Erythroblast (primary cell): ENCODE results near the gene LINC00237.

ENCODE experiments used
- DNase-seq, 2 experiments: peaks; one replicate each; lab custom pipeline; 2025; lab: John Stamatoyannopoulos, UW
- GATA1 ChIP-seq: IDR thresholded peaks from 2 replicates; pipeline ENCODE4 v1.6.1; 2011; ENCODE audit warnings: low read depth, mild to moderate bottlenecking, control low read depth, low read length, moderate library complexity
- POLR2A ChIP-seq: IDR thresholded peaks from 2 replicates; pipeline ENCODE4 v1.6.1; 2011; ENCODE audit warnings: mild to moderate bottlenecking, low read length

The LINC00237 gene

DNA sequence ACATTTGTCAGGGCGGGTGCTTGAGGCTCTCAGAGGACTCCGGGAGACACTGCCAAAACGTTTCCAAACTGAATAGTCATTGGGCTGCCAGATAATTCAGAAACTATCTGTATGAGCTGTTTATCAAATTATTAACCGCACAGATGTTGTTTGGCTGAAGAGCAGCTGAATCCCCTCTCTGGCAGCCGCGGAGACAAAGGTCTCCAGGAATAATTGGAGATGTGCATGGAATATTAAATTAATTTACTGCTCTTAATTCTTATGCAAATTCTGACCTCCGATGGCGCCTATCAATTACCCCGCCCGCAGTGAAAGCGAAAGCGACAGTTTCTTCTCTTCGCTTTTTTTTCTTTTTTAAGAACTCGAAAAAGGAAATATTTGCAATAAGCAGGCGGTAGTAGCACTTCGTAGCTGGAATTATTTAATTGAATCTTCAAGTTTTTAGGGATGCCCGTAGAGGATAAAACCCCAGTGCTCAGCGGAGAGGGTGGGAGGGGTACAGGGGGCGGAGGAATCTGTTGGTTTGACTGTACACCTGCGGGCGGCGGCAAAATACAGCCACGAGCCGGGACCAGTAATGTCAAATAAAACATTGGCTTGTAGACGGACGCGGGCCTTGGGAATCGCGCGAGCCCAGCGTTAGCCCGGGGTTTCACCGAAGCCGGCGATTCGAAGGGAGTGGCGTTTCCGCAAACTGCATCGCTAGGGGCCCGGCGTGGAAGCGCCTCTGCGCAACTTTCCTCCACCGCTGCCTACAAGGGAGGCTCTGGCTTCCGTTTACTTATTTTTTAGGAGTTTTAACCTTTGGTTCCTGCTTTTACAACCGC, 6.2 kb downstream of the LINC00237 start:
- no peak for TF ChIP-seq GATA1
- TF ChIP-seq POLR2A = no peak
- peak; percentile 56 to 70 for DNase-seq

DNA sequence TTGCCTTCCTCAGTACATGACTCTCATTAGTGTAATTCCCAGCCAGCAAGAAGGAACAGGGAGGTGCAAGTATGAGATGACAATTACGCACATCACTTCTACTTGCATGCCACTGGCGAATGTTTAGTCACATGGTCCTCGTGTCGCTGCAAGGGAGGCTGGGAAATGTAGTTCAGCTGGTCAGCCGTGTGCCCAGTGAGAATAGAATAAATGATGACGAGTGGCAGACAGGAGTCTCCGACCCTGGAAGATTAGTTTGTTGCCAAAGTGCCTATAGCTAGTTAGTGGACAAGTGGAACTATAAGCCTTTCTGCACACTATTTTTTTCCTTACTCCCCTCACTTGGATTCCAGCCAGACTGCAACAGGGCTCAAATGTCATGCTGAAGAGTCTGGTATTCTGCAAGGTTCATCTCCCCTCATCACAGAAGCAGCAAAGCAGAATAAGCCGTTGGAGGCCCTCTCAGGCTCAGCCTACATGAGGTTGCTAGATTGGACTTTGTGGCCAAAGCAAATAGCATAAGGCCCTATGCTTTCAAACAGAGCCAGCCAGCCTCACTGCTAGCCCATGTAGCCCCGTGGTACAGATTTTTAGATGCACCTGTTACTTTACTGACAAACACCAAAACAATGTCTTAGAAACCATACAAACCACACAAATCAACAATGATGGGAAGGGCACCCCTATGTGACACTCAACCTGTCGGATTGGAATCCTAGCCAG, 9.7 kb downstream of the LINC00237 start:
- peak; percentile 15 to 40 for DNase-seq
- TF ChIP-seq POLR2A (no peak), GATA1 (no peak)

DNA sequence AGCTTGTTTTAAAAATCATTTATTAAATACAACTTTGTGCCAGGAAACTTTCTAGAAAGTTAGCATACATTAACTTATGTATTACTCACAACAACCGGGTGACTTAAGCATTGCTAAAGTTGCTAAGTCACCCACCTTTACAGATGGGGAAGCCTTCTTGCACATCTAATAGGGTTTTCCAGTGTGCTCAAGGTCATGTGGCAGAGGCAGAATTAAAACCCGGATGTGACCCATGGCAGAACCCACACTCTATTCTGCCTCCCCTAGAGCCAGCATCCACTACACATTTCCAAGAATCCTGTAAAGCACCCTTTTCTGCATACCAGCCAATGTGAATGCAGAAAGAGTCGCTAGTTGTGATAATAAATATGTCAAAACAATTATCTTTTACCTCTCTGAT, 13.4 kb downstream of the LINC00237 start:
- DNase-seq = no peak
- TF ChIP-seq POLR2A (no peak), GATA1 (no peak)

DNA sequence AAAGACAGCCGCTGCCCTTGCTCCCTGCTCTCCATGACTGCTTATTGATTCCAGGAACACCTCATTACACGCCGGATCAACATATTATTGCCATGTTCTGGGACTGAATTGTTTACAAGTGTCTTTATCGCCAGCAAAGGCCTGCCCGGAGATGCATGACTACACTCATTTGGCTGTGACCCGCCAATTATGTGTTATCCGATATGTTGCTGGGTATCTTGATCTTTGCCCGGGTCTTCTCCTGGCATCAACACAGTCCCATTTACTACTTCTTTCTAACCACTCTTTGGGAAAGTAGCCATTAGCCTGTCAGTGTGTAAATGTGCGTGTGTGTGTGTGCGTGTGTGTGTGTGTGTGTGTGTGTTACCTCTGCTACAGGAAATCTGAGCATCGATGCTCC, 15.4 kb downstream of the LINC00237 start:
- no peak for DNase-seq

DNA sequence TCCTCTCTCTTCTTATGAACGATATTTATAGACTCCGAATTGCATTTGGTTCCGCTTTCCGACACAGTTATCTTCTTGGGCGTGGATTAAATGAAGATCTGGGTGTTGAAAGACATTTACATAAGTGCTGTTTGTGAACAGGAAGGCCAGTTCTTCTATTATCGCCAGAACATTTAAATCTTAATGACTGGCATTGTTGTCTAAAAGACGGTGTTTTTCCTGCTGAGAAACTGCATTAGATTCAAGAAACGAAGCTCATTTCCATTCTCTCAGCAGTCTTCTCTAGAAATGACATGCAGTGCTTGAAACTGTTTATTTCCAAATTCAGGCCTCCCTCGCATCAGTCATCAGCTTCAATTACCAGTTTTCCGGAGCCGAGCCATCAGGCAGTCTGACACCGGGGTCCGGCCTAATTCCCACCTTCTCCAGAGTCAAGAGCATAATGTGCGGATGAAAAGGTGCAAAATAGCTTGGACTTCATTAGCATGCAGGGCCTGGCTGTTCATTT, 16.0 kb downstream of the LINC00237 start:
- DNase-seq = no peak
- TF ChIP-seq POLR2A (no peak), GATA1 (no peak)

More for the DNA sequence above, 15.4 kb downstream of the LINC00237 start:
- no peak for TF ChIP-seq POLR2A
- TF ChIP-seq GATA1 = no peak

DNA sequence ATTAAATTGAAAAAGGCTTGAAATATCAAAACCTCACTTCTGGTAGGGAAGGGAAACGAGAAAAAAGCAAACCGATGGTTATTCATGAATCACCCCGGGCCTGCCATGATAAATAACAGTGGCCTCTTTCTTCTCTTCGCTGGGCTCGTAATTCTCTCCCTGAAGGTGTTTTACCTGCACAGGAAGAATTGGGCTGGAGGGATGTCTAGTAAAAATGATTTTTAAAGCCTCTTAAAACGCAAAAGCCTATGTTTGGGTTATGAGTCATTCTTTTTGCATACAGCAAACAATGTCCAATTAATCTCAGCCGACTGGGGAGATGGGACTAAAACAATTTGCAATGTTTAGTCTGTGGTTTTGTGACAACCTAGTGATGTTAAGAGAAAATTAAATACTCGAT, 16.8 kb downstream of the LINC00237 start:
- no peak for TF ChIP-seq POLR2A
- TF ChIP-seq GATA1 = no peak
- no peak for DNase-seq

DNA sequence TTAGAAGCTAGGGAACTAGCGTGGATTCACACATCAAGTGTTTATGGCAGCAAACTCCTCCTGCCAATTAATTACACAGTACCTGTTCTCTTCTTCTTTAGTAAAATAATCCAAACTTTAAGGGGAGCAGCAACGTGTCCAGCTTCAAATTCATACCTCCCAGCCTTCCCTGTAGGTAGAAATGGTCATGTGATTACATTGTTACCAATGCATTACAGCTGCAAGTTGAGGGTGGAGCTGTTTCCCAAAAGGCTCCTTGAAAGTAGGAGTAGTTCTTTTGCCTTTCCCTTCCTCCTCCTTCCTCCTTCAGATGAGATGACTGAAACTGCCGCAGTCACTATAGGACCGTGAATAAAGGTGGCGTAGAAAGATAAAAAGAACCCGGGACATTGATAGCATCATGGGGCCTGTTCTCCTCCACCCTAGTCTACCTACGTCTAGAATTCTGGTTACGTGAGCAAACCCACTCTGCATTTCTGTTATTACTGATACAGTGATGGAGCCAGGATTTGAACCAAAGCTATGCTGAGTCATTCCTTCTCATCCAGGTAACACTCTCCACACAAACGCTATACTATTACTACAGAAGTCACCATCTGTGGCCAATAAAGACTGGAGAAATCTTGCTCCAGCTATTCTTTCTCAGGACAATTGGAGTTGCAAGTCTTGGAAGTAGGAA, 18.2 kb downstream of the LINC00237 start:
- DNase-seq = no peak
- TF ChIP-seq GATA1 (no peak), POLR2A (no peak)

DNA sequence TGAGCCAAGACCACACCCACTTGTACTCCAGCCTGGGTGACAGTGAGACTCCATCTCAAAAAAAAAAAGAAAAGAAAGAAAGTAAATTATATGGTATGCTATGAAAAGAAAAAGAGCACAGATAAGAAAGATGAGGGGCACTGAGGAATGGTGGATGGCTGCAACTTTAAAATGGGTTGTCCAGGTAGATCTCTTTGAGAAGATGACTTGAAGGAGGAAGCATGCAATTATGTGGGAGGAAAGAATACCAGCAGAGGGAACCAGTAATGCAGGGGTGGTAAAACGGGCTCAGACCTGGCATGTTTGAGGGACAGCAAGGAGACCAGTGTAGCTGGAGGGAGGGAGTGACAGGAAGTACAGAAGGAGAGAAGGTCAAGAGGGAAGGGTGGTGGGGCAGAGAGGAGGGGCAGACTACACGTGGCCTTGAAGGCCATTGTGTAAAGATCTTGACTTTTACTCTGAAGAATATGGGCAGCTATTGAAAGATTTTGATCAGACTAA, 22.3 kb downstream of the LINC00237 start:
- DNase-seq = no peak

DNA sequence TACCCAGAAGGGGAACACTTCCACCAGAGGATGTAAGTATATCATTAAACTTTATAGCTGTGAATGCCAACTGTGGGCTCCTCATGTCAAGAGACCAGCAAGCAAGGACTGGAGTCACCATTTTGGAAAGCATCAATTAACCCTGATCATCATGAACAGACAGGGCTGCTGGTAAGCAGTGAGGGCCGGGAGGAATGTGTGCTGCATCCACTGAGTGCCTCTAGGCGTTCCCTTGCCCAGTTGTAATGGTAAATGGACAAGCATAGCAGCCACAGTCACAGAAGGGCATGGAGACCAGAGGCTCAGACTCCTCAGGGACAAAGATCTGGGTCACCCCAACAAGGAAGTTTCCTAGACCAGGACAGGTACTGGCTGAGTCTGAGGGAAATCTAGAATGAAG, 23.6 kb downstream of the LINC00237 start:
- no peak for DNase-seq
- TF ChIP-seq POLR2A (no peak), GATA1 (no peak)

More for the DNA sequence above, 22.3 kb downstream of the LINC00237 start:
- TF ChIP-seq POLR2A (no peak), GATA1 (no peak)

DNA sequence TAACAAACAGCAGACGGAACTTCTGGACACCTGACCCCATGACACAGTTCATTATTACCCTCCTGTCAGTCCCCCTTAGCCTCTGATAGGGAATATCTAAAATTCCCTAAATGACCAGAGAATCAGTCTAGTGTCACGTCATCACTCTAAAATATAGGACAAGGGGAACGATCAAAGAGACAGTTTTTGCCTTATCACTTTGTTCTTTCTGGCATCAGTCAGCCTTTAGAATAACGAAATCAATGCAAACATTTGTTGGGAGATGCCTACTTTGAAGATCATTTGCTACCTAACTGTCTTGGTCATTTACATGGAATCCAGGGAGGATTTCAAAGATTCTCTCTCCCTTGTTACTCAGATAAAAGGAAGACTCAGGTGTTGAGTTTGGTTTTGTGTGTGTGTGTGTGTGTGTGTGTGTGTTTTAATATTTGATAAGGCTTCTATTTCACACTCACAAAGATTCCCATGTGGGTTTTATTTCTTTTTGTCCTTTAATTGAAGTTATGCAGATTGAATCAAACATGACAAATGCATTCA, 28.3 kb downstream of the LINC00237 start:
- DNase-seq = no peak
- TF ChIP-seq POLR2A (no peak), GATA1 (no peak)

DNA sequence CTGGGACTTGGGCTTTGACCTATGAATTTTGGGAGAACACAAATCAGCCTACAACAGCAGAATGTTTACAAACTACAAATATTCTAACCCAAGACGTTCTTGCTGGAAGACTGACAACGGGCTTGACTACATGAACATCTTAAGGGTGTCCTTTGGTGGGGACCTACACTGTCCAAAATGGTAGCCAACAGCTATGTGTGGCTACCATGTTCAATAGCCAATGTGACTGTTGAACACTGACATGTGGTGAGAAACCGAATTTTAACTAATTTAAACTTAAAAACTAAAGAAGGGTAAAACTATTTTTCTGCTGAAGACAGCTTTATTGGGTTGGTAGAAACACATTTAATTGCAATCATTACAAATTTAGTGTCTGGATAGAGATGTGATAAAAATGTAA, 30.1 kb downstream of the LINC00237 start:
- no peak for DNase-seq
- TF ChIP-seq GATA1 (no peak), POLR2A (no peak)

DNA sequence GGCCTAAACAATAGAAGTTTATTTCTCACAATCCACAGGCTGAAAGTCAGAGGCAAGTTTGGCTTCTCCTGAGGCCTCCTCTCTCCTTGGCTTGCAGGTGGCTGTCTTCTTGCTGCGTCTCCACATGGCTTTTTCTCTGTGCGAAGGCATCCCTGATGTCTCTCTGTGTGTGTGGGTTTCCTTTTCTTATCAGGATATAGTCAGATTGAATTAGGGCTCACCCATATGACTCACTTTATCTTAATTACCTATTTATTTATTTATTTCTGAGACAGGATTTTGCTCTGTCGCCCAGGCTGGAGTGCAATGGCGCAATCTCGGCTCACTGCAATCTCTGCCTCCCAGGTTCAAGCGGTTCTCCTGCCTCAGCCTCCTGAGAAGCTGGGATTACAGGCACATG, 30.7 kb downstream of the LINC00237 start:
- no peak for TF ChIP-seq GATA1
- TF ChIP-seq POLR2A = no peak
- no peak for DNase-seq
